ENCODE results near the gene DEPDC5.

DNA sequence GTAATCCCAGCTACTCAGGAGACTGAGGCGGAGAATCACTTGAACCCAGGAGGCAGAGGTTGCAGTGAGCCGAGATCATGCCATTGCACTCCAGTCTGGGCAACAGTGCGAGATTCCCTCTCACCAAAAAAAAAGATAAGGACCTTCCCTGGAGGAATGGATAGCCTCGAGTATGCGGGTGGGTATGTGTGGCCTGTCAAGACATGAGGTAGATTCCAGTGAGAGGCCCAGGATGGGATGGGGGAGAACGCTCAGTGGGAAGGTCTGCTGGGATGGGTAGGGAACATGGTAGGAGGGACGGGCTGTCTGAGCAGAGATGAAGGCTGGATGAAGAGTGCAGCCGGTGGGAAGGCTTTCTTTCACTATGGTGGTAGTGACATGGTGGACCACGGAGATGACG is 151.5 kb downstream of the DEPDC5 start:
- TF ChIP-seq, protein P1, sequence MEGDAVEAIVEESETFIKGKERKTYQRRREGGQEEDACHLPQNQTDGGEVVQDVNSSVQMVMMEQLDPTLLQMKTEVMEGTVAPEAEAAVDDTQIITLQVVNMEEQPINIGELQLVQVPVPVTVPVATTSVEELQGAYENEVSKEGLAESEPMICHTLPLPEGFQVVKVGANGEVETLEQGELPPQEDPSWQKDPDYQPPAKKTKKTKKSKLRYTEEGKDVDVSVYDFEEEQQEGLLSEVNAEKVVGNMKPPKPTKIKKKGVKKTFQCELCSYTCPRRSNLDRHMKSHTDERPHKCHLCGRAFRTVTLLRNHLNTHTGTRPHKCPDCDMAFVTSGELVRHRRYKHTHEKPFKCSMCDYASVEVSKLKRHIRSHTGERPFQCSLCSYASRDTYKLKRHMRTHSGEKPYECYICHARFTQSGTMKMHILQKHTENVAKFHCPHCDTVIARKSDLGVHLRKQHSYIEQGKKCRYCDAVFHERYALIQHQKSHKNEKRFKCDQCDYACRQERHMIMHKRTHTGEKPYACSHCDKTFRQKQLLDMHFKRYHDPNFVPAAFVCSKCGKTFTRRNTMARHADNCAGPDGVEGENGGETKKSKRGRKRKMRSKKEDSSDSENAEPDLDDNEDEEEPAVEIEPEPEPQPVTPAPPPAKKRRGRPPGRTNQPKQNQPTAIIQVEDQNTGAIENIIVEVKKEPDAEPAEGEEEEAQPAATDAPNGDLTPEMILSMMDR (IDR thresholded peaks at IDR 0.05; ENCODE audit: insufficient read depth, low read depth, low read length) = no peak
- TF ChIP-seq EZH2 (IDR thresholded peaks at IDR 0.05; ENCODE audit: insufficient read depth, low read length) = no peak
